ENCODE data around the gene NOL3.

GRCh38 chr16:67195676-67196075 is 25.3 kb downstream of the NOL3 start:
- TF ChIP-seq CTCF (IDR thresholded peaks at IDR 0.05), result no peak
- no peak for TF ChIP-seq POLR2A (IDR thresholded peaks at IDR 0.05)
